DND-41 (cell line): ENCODE measurements around the gene IPO8.

Experiments used
- ATAC-seq: fragments of 200-7000 bp; cut with Tn5 transposase; 3 replicates; pipeline ENCODE4 v1.9.1; 2021; ENCODE audit warnings: low read depth; ENCODE audit not compliant: insufficient read depth
- DNase-seq: peaks from one replicate; pipeline ENCODE4 v3.0.0-alpha.2; 2020
- H2AFZ ChIP-seq: 2 replicates; pipeline ENCODE4 v1.6.0; 2012; ENCODE audit warnings: low read depth, low read length
- H3K27ac ChIP-seq: 2 replicates; pipeline ENCODE4 v1.5.1; 2012; ENCODE audit warnings: low read length, inconsistent platforms
- H3K27me3 ChIP-seq: fragments of 200-600 bp; sonication (generic); 2 replicates; pipeline ENCODE4 v1.6.0; 2012; ENCODE audit warnings: low read length, mild to moderate bottlenecking, inconsistent platforms; ENCODE audit not compliant: insufficient read depth, poor library complexity
- H3K36me3 ChIP-seq: 2 replicates; pipeline ENCODE4 v1.5.1; 2012; ENCODE audit warnings: low read length, inconsistent platforms; ENCODE audit not compliant: insufficient read depth
- H3K4me1 ChIP-seq: 2 replicates; pipeline ENCODE4 v1.5.1; 2012; ENCODE audit warnings: mild to moderate bottlenecking, low read length; ENCODE audit not compliant: insufficient read depth
- H3K4me2 ChIP-seq: 2 replicates; pipeline ENCODE4 v1.6.0; 2012; ENCODE audit warnings: mild to moderate bottlenecking, moderate library complexity, low read length, inconsistent platforms; ENCODE audit not compliant: insufficient read depth
- H3K4me3 ChIP-seq, 2 experiments: fragments of 200-600 bp in 1 of 2; shearing (Covaris generic) in 1 of 2; 2 replicates each; pipeline ENCODE4 v1.5.1; 2012 to 2016; ENCODE audit warnings: inconsistent platforms in 2 of 2, low read length in 2 of 2, mild to moderate bottlenecking in 2 of 2, low read depth in 1 of 2, moderate library complexity in 1 of 2
- H3K79me2 ChIP-seq: 2 replicates; pipeline ENCODE4 v1.6.0; 2012; ENCODE audit warnings: low read length, inconsistent platforms; ENCODE audit not compliant: insufficient read depth
- H3K9ac ChIP-seq: 2 replicates; pipeline ENCODE4 v1.6.0; 2012; ENCODE audit warnings: low read depth, mild to moderate bottlenecking, inconsistent platforms, low read length, moderate library complexity
- H3K9me3 ChIP-seq: 2 replicates; pipeline ENCODE4 v1.5.1; 2012; ENCODE audit warnings: low read length, moderate library complexity, mild to moderate bottlenecking, inconsistent platforms; ENCODE audit not compliant: insufficient read depth, severe bottlenecking
- H4K20me1 ChIP-seq: 2 replicates; pipeline ENCODE4 v1.6.0; 2012; ENCODE audit warnings: low read length; ENCODE audit not compliant: insufficient read depth
- CTCF ChIP-seq: IDR thresholded peaks from 2 replicates; pipeline ENCODE4 v1.5.1; 2012; ENCODE audit warnings: borderline replicate concordance, low read length, moderate library complexity, mild to moderate bottlenecking; ENCODE audit not compliant: poor library complexity, severe bottlenecking; ENCODE audit errors: extremely low read depth
- EZH2 ChIP-seq: IDR thresholded peaks from 3 replicates; pipeline ENCODE4 v1.6.1; 2012; ENCODE audit warnings: borderline replicate concordance, low read depth, mild to moderate bottlenecking, moderate library complexity, low read length, inconsistent platforms; ENCODE audit not compliant: severe bottlenecking

Gene IPO8

GRCh38 chr12:30630979-30631285 lies 64.7 kb downstream of the IPO8 start:
- Histone ChIP-seq H2AFZ (no peak overlapping the region), H3K9ac (no peak overlapping the region), H3K27ac (no peak overlapping the region), H3K9me3 (no peaks in the 10 kb centered on the region), H3K36me3 (peaks cover 74% of the 10 kb centered on the region), H3K4me1 (no peaks in the 10 kb centered on the region), H3K79me2 (no peaks in the 10 kb centered on the region), H4K20me1 (no peaks in the 10 kb centered on the region), H3K4me2 (no peak overlapping the region), H3K27me3 (no peaks in the 10 kb centered on the region), H3K4me3 (no peak overlapping the region)
- TF ChIP-seq EZH2 = no peak
- TF ChIP-seq CTCF = no peak
- ATAC-seq (no peak), DNase-seq (no peak)

- Histone ChIP-seq H3K9ac (no peak overlapping the region), H3K9me3 (no peaks in the 10 kb centered on the region), H2AFZ (no peak overlapping the region), H4K20me1 (no peaks in the 10 kb centered on the region), H3K4me1 (no peaks in the 10 kb centered on the region), H3K79me2 (no peaks in the 10 kb centered on the region), H3K27me3 (no peaks in the 10 kb centered on the region), H3K4me3 (no peak overlapping the region), H3K27ac (no peak overlapping the region), H3K4me2 (no peak overlapping the region), H3K36me3 (peaks cover 68% of the 10 kb centered on the region)
- TF ChIP-seq EZH2 = no peak
- no peak for TF ChIP-seq CTCF
- DNase-seq = no peak
- no peak for ATAC-seq
Measured at GRCh38 chr12:30630076-30630978, 65.3 kb downstream of the IPO8 start.

GRCh38 chr12:30626847-30627246 lies 68.8 kb downstream of the IPO8 start:
- Histone ChIP-seq H3K4me1 (no peaks in the 10 kb centered on the region), H3K4me3 (no peak overlapping the region), H3K27ac (no peak overlapping the region), H4K20me1 (no peaks in the 10 kb centered on the region), H3K36me3 (peaks cover 38% of the 10 kb centered on the region), H3K27me3 (no peaks in the 10 kb centered on the region), H3K9me3 (no peaks in the 10 kb centered on the region), H2AFZ (no peak overlapping the region), H3K79me2 (no peaks in the 10 kb centered on the region), H3K9ac (no peak overlapping the region), H3K4me2 (no peak overlapping the region)
- TF ChIP-seq CTCF = no peak
- DNase-seq (no peak), ATAC-seq (no peak)

- Histone ChIP-seq H3K27ac (no peak overlapping the region), H4K20me1 (no peaks in the 10 kb centered on the region), H3K36me3 (peaks cover 10% of the 10 kb centered on the region), H3K4me2 (no peak overlapping the region), H3K4me3 (no peak overlapping the region), H3K79me2 (no peaks in the 10 kb centered on the region), H2AFZ (no peak overlapping the region), H3K9ac (no peak overlapping the region), H3K27me3 (no peaks in the 10 kb centered on the region), H3K9me3 (no peaks in the 10 kb centered on the region), H3K4me1 (no peaks in the 10 kb centered on the region)
- ATAC-seq (no peak), DNase-seq (no peak)
- no peak for TF ChIP-seq CTCF
- TF ChIP-seq EZH2 = no peak
Measured at GRCh38 chr12:30624009-30624408, 71.7 kb downstream of the IPO8 start.
